ENCODE measurements around the gene ZNF761. TPM values are rescaled to one million over a fixed set of nuclear protein-coding genes. Genes with fewer than 3 reads are reported as not detected.

The ZNF761 gene
- total RNA-seq, 1 experiment from 2014 or later, result 29.7 TPM

Other genes starting within 250 kb of the ZNF761 start
- 3.9 and 4.0 TPM in 2 replicates for gene ZNF665, start 238.6 kb upstream of the ZNF761 start, total RNA-seq (2014; rRNA removed; shearing (Covaris generic))
- 1.00 and 1.0 TPM in 2 replicates for gene ZNF677, start 177.1 kb upstream of the ZNF761 start, total RNA-seq (2014; rRNA removed; shearing (Covaris generic))
- not detected in 2 replicates for gene VN1R2, start 173.7 kb upstream of the ZNF761 start, total RNA-seq (2014; rRNA removed; shearing (Covaris generic))
- not detected in 2 replicates for gene VN1R4, start 164.3 kb upstream of the ZNF761 start, total RNA-seq (2014; rRNA removed; shearing (Covaris generic))
- gene ZNF845, start 98.2 kb upstream of the ZNF761 start, total RNA-seq (2014; rRNA removed; shearing (Covaris generic)), result 9.9 and 17.1 TPM in 2 replicates
- 11.3 and 23.6 TPM in 2 replicates for gene ZNF525, start 66.3 kb upstream of the ZNF761 start, total RNA-seq (2014; rRNA removed; shearing (Covaris generic))
- gene ZNF765, start 36.8 kb upstream of the ZNF761 start, total RNA-seq (2014; rRNA removed; shearing (Covaris generic)), result 12.4 and 14.4 TPM in 2 replicates
- gene ZNF813, start 35.7 kb downstream of the ZNF761 start, total RNA-seq (2014; rRNA removed; shearing (Covaris generic)), result 12.0 and 13.9 TPM in 2 replicates
- gene ZNF331, start 106.2 kb downstream of the ZNF761 start, total RNA-seq (2014; rRNA removed; shearing (Covaris generic)), result 23.2 and 32.4 TPM in 2 replicates
- 0.59 TPM in 1 of 2 replicates, not detected in the other for gene DPRX, start 200.0 kb downstream of the ZNF761 start, total RNA-seq (2014; rRNA removed; shearing (Covaris generic))